Gastrocnemius medialis (tissue), 4 donors: ENCODE data around the gene CLIC1.

Experiments used
- CTCF ChIP-seq, 5 experiments: fragments of 450-650 bp in 3 of 5; fragments of 200-600 bp in 2 of 5; sonication (generic) in 2 of 5; IDR thresholded peaks in 4 of 5; conservative IDR thresholded peaks in 1 of 5; 1 replicate in 4 of 5; 2 replicates in 1 of 5; pipeline ENCODE4 v1.5.1; 2016 to 2019; ENCODE audit warnings: antibody characterized with exemption in 5 of 5, mild to moderate bottlenecking in 3 of 5, moderate library complexity in 3 of 5
- POLR2A ChIP-seq, 2 donors: fragments of 450-650 bp; IDR thresholded peaks; one replicate each; pipeline ENCODE4 v1.6.1; 2017; ENCODE audit warnings: antibody characterized with exemption in 2 of 2, mild to moderate bottlenecking in 2 of 2, moderate library complexity in 2 of 2

DNA sequence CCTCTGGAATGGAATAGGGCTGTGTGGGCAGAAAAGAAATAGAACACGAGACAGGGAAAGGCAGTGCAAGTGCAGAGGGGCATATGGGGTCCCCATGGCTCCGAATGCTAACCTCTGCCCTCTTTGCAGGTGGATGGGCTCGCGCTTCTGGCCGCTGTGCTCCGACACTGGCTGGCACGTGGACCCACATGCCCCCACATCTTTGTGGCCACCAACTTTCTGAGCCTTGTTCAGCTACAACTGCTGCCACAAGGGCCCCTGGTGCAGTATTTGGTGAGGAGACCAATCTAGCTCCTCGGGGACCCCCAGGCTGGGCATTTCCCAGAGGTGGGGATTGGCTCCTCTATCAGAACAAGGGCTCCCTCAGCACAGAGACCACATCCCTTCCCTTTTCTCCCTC is 25.0 kb upstream of the CLIC1 start:
- TF ChIP-seq CTCF (IDR thresholded peaks at IDR 0.05 in 4 of 5, conservative IDR thresholded peaks at IDR 0.05 in 1 of 5) (no peak), POLR2A (IDR thresholded peaks at IDR 0.05) (no peak)
